Activated naive CD4-positive, alpha-beta T cell treated with anti-CD3 and anti-CD28 coated beads, Interleukin-2, amount 50 U/mL, for 24 hours (primary cell): ENCODE data around the gene LNPEP.
A peak's percentile ranks its signal among the peaks of the same experiment; 100 is the strongest.

Experiments used
- H3K27ac Mint-ChIP-seq: one replicate; pipeline ENCODE4 v1.8.0; 2021; ENCODE audit warnings: mild to moderate bottlenecking, mixed read lengths
- H3K27me3 Mint-ChIP-seq: one replicate; pipeline ENCODE4 v1.8.0; 2021; ENCODE audit warnings: mixed read lengths
- H3K36me3 Mint-ChIP-seq: one replicate; pipeline ENCODE4 v1.8.0; 2021; ENCODE audit warnings: mixed read lengths
- H3K4me1 Mint-ChIP-seq: one replicate; pipeline ENCODE4 v1.8.0; 2021; ENCODE audit warnings: mixed read lengths
- H3K4me3 Mint-ChIP-seq: one replicate; pipeline ENCODE4 v1.8.0; 2021; ENCODE audit warnings: mild to moderate bottlenecking, mixed read lengths
- H3K9me3 Mint-ChIP-seq: one replicate; pipeline ENCODE4 v1.8.0; 2021; ENCODE audit warnings: mixed read lengths

The LNPEP gene

DNA sequence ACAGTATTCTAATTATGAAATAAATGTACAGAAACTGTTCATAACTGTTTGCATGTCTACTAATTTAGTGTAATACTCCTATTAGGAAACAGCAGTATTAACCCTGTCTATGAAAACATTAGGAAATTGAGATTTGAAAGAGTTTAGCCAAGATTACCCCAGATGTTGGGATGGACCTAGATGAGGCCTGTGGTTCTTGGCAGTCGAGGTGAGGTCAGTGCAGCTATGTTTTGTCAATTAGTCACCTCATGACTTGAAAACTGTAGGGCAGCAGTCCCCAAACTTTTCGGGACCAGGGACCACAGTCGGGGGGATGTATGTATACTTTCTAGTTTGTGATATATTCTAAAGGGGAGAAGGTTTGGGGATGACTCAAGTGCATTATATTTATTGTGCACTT lies 4.7 kb downstream of the LNPEP start:
- no peaks in the 10 kb centered on the region for H3K27me3 Mint-ChIP-seq
- H3K4me1 Mint-ChIP-seq: peaks cover 80% of the 10 kb centered on the region
- H3K4me3 Mint-ChIP-seq: peak overlapping the region; percentile 47
- peaks cover 3% of the 10 kb centered on the region for H3K36me3 Mint-ChIP-seq
- H3K27ac Mint-ChIP-seq: peak overlapping the region; percentile 93
- no peaks in the 10 kb centered on the region for H3K9me3 Mint-ChIP-seq

DNA sequence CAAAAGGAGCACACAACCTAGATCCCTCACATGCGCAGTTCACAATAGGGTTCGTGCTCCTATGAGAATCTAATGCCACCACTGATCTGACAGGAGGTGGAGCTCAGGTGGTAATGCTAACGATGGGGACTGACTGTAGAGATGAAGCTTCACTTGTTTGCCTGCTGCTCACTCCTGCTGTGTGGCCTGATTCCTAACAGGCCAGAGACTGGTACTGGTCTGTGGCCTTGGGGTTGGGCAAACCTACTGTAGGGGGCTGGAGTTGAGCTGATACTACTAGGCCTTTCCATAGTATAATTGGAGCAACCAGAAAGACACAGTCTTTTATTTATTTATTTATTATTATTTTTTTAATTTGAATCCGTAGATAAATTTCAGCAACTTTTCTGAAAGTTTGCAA lies 5.3 kb downstream of the LNPEP start:
- Mint-ChIP-seq H3K9me3 (no peaks in the 10 kb centered on the region), H3K4me1 (peaks cover 85% of the 10 kb centered on the region), H3K36me3 (peaks cover 3% of the 10 kb centered on the region), H3K4me3 (no peak overlapping the region), H3K27me3 (no peaks in the 10 kb centered on the region), H3K27ac (peak overlapping the region; percentile 93)

DNA sequence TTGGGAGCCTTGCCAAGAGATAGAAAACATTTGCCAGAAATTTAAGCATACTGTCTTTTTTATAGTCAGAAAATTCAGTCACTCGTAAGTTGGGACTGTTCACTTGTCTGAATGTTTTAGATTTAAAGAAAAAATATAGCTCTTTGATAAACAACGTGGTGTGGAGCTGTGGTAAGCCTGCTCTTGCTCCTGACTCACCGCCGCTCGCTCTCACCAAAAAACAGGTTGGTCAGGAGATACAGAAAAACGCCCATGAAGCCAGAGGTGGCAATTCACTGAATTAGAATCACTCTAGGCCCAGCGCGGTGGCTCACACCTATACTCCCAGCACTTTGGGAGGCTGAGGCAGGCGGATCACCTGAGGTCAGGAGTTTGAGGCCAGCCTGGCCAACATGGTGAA lies 6.2 kb downstream of the LNPEP start:
- Mint-ChIP-seq H3K36me3 (peaks cover 3% of the 10 kb centered on the region), H3K4me1 (peaks cover 90% of the 10 kb centered on the region), H3K4me3 (no peak overlapping the region), H3K27me3 (no peaks in the 10 kb centered on the region), H3K27ac (peak overlapping the region; percentile 86), H3K9me3 (no peaks in the 10 kb centered on the region)

DNA sequence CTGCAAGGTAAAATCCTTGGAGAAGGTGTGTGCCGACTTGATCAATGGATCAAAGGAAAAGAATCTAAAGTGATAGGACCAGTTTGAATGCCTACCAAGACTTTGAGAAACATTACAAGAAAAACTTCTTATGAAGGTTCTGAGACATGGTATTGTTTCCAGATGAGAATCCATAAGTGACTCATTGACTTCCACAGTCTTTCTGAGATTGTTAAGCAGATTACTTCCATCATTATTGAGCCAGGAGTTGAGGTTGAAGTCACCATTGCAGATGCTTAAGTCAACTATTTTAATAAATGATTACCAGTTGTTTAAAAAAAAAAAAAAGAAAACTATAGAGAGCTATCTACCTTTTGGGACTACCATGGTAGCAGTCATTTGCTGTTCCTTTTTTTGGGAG lies 7.0 kb downstream of the LNPEP start:
- peak overlapping the region; percentile 30 for H3K27ac Mint-ChIP-seq
- H3K4me1 Mint-ChIP-seq: peaks cover 90% of the 10 kb centered on the region
- no peaks in the 10 kb centered on the region for H3K27me3 Mint-ChIP-seq
- H3K36me3 Mint-ChIP-seq: peaks cover 3% of the 10 kb centered on the region
- no peaks in the 10 kb centered on the region for H3K9me3 Mint-ChIP-seq
- H3K4me3 Mint-ChIP-seq: no peak overlapping the region

DNA sequence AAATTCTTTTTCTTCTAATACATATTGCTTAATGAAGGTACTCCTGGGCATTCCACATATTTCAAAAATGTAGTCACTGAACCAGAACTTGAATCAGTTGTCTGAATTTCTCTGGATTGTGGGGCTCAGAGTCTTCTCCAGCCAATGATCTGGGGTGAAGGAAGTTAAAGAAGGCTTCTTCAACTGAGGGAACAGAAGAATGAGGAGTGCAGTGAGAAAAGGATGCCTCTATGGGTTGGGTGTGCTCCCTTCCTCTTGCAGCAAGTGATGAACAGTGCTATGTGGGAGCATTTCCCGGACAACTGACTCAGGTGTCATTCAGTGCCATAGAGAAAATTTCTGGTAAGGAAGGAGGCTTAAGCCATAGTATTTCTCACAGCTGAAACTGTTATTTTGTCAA lies 7.9 kb downstream of the LNPEP start:
- Mint-ChIP-seq H3K9me3 (no peaks in the 10 kb centered on the region), H3K27me3 (no peaks in the 10 kb centered on the region), H3K36me3 (peaks cover 3% of the 10 kb centered on the region), H3K27ac (peak overlapping the region; percentile 42), H3K4me3 (no peak overlapping the region), H3K4me1 (peaks cover 90% of the 10 kb centered on the region)

DNA sequence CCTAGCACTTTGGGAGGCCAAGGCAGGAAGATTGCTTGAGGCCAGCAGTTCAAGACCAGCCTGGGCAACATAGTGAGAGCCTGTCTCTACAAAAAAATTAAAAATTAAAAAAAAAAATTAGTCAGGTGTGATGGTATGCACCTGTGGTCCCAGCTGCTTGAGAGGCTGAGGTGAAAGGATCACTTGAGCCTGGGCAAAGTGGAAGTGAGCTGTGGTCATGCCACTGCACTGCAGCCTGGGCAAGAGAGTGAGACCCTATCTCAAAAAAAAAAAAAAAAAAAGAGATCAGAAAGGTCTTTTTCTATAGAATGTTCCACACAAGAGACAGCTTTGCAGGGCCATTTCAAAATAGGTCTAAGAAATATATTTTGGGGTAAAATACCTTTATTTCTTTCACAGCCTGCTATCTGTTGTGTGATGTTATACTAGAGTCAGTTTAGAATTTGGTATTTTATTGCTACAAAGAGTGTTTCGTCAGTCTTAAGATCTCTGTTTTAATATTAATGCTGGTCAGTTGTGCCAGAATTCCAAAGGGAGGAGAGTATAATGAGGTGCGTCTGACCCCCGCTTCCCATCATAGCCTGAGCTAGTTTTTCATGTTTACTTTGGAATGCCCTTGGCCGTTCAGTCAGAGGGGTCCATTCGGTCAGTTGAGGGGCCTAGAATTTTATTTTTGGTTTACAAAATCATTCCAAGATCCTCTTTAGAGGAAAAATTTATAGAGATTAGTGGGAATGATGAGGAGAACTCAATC lies 9.4 kb downstream of the LNPEP start:
- Mint-ChIP-seq H3K4me3 (peak overlapping the region; percentile 39), H3K27me3 (no peaks in the 10 kb centered on the region), H3K36me3 (peaks cover 9% of the 10 kb centered on the region), H3K4me1 (peaks cover 91% of the 10 kb centered on the region), H3K9me3 (no peaks in the 10 kb centered on the region), H3K27ac (peak overlapping the region; percentile 46)

DNA sequence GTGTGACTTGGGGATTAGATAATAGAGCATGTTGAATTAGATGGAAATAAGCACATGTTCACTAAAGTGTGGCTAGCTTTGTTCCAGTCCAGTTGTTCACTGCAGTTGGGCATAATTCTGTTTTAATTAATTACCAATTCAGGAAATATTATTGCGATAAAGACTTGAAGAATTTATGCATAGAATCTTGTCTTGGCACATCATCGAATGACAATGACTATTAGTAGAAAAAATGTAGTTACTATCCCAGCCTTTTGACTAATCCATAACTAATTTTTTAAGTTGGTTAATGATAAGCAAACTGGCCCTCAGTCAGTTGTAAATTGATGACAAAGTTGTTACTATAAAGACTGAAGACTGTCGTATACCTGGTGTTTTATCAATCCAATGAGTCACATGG lies 10.5 kb downstream of the LNPEP start:
- no peaks in the 10 kb centered on the region for H3K9me3 Mint-ChIP-seq
- H3K4me1 Mint-ChIP-seq: peaks cover 88% of the 10 kb centered on the region

DNA sequence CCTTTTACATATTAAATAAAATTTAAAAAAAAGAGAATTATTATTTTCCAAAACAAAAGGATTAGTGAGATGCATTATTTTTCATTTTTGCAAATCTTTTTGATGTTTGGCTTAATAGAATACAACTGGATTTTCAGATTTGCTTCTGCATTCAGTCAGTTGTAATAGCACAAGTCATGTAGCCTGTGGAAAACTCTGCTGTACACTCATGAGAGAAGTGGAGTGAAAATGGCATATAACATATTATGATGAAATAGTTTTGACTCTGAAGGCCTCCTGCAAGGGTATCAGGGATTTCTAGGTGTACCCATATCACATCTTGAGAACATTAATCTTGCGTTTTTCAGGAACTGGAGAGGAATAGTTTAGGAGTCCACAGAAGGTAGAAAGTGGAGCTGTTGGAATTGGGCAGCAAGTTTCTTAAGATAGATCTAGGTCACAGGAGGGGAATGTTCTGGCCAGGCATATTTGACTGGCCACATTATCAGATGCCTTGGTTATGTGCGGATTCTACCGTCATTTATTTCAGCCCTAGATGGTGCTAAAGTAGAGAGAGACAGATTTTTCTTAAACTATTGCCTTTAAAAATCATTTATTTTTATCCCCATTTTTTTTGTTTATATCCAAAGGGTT lies 16.4 kb downstream of the LNPEP start:
- no peaks in the 10 kb centered on the region for H3K27me3 Mint-ChIP-seq
- no peak overlapping the region for H3K4me3 Mint-ChIP-seq
- no peaks in the 10 kb centered on the region for H3K9me3 Mint-ChIP-seq
- H3K27ac Mint-ChIP-seq: peak overlapping the region; percentile 76
- H3K36me3 Mint-ChIP-seq: peaks cover 9% of the 10 kb centered on the region
- H3K4me1 Mint-ChIP-seq: peaks cover 85% of the 10 kb centered on the region

More for the DNA sequence above, 10.5 kb downstream of the LNPEP start:
- Mint-ChIP-seq H3K27ac (peak overlapping the region; percentile 83), H3K36me3 (peaks cover 9% of the 10 kb centered on the region), H3K4me3 (no peak overlapping the region), H3K27me3 (no peaks in the 10 kb centered on the region)

DNA sequence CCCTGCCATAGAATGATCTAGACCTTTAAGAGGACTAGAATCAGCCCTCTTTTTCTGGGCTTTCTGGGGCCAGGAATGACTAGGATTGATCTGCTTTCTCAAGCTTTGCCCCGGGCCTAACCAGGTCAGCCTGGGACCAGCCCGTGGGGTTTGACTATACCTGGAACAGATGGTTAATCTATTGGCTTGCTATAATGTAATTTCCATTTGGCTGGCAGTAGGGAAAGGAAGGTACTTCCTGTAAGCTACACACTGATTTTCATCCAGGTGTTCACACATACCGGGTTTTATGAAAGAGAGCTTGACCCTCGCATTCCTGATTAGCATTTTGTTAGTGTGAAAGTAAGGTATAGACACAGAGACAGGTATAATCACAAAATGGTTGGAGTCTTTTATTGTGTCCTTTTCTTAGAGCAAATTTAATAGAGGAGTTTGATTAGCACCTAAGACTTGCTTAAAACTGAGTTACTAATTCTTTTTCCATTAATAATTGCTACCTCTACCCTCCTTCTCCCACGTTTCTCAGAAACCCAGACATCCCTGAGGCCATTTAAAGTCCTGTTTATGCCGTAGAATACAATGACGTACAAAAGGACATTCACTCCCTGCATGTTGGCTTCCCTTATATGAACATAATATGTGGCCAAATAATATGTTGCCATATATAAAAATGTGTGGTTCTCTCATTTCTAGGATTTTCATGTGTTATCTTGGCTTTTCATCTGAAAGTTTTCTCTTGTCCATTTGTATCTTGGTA lies 17.3 kb downstream of the LNPEP start:
- peak overlapping the region; percentile 3 for H3K4me3 Mint-ChIP-seq
- H3K4me1 Mint-ChIP-seq: peaks cover 85% of the 10 kb centered on the region
- no peaks in the 10 kb centered on the region for H3K27me3 Mint-ChIP-seq
- H3K9me3 Mint-ChIP-seq: no peaks in the 10 kb centered on the region
- H3K27ac Mint-ChIP-seq: peak overlapping the region; percentile 76
- peaks cover 9% of the 10 kb centered on the region for H3K36me3 Mint-ChIP-seq

DNA sequence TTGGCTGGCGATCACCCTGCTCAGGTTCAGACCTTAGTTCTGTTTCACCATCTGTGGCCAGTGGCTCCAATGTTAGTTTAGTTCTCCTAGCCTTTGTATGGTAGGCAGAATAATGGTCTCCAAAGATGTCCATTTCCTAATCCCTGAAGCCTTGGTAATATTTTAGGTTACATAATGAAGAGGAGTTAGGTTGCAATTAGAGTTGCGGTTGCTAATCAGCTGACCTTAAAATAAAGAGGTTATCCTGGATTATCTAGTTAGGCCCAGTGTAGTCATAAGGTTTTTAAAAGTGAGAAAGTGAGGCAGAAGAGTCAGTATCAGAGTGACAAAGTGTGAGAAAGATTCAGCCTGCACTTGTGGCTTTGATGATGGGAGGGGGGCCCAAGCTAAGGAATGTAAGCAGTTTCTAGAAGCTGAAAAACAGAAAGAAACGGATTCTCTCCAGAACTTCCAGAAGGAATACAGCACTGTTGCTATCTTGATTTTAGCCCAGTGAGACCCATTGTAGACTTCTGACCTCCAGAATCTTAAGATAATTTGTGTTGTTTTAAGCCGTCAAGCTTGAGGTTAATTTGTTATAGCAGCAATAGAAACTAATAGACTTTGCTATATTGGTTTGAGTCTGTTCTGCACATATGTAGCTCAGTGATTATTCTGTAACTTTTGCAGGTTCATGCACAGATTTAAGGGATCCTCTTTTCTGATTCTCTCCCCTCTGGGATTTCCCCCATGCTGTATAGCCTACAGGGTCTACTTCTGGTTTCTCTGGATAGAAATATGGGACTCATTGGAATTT lies 21.6 kb downstream of the LNPEP start:
- peak overlapping the region; percentile 70 for H3K4me3 Mint-ChIP-seq
- no peaks in the 10 kb centered on the region for H3K27me3 Mint-ChIP-seq
- H3K36me3 Mint-ChIP-seq: peaks cover 3% of the 10 kb centered on the region
- H3K4me1 Mint-ChIP-seq: peaks cover 81% of the 10 kb centered on the region
- no peaks in the 10 kb centered on the region for H3K9me3 Mint-ChIP-seq
- peak overlapping the region; percentile 96 for H3K27ac Mint-ChIP-seq

DNA sequence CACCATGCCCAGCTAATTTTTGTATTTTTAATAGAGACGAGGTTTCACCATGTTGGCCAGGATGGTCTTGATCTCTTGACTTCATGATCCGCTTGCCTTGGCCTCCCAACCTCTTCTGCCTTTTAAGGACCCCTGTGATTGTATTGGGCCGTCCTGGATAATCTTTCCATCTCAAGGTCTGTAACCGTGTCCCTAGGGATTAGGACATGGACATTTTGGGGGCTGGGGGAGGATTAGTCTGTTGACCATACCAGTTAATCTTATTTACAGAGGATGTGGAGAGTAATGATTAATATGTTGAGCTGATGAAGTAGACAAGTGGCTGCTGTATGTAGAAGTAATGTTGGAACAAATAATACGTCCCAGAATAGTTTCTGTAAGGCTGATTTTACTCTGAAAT lies 23.1 kb downstream of the LNPEP start:
- Mint-ChIP-seq H3K27me3 (no peaks in the 10 kb centered on the region), H3K36me3 (peaks cover 5% of the 10 kb centered on the region), H3K4me1 (peaks cover 81% of the 10 kb centered on the region), H3K27ac (peak overlapping the region; percentile 96), H3K4me3 (peak overlapping the region; percentile 70), H3K9me3 (no peaks in the 10 kb centered on the region)

DNA sequence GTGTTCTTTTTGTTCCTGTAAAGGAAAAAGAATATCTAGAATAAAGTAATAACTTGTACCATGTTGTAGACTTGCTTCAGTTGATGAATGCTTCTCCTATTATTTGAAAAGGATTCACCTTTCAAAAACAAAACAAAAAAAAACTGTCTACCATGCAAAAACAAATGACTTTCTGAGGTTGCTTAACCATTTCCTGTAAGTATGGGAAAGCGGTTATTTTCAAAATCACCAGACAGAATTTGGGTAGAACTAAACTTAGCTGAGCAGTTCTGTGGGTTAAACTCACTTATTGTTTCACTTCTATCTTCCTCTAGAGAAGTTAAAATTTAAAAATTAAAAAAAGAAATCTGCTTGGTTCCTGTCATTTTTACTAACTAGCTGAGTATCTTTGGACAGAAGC lies 25.2 kb downstream of the LNPEP start:
- peak overlapping the region; percentile 90 for H3K27ac Mint-ChIP-seq
- H3K4me3 Mint-ChIP-seq: peak overlapping the region; percentile 68
- no peaks in the 10 kb centered on the region for H3K27me3 Mint-ChIP-seq

DNA sequence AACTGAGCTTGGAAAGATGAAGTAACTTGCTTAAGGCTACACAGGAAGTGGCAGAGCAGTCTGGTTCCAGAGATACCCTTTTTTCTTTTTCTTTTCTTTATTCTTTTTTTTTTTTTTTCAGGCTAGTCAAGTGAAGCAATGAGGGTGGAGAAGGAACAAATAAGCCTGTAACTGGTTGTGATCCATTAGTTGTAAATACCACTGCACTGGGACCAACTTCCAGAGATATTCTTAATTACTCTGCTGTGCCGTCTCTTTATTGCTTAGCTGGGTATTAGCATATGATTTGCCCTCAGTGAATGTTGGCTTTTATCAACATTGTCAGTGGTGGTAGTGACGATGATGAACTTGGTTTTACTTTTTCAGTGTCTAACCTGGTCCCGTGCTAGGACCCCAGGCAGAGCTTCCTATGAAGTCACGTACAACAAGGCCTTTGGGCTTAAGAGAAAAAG lies 26.7 kb downstream of the LNPEP start:
- Mint-ChIP-seq H3K27me3 (no peaks in the 10 kb centered on the region), H3K27ac (peak overlapping the region; percentile 99), H3K4me3 (peak overlapping the region; percentile 83), H3K4me1 (peaks cover 90% of the 10 kb centered on the region), H3K36me3 (peaks cover 5% of the 10 kb centered on the region), H3K9me3 (no peaks in the 10 kb centered on the region)

More for the DNA sequence above, 25.2 kb downstream of the LNPEP start:
- Mint-ChIP-seq H3K4me1 (peaks cover 89% of the 10 kb centered on the region), H3K9me3 (no peaks in the 10 kb centered on the region), H3K36me3 (peaks cover 7% of the 10 kb centered on the region)

DNA sequence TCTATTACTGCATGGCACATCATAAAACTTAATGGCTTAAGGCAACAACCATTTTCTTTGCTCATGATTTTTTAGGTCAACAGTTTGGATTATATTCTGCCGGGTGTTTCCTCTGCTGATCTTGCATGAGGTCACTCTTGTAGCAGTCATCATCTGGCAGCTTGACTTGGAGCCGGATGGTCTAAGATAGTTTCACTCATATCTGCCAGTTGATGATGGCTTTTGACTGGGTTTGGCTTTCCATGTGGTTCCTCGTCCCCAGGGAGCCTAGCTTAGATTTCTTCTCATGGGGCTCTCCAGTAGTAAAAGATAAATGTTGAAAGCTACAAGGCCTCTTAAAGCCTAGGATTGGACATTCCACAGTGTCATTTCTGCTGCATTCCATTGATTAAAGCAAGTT lies 27.4 kb downstream of the LNPEP start:
- Mint-ChIP-seq H3K36me3 (peaks cover 5% of the 10 kb centered on the region), H3K9me3 (no peaks in the 10 kb centered on the region), H3K27ac (peak overlapping the region; percentile 99), H3K27me3 (no peaks in the 10 kb centered on the region), H3K4me1 (peaks cover 90% of the 10 kb centered on the region), H3K4me3 (peak overlapping the region; percentile 83)

DNA sequence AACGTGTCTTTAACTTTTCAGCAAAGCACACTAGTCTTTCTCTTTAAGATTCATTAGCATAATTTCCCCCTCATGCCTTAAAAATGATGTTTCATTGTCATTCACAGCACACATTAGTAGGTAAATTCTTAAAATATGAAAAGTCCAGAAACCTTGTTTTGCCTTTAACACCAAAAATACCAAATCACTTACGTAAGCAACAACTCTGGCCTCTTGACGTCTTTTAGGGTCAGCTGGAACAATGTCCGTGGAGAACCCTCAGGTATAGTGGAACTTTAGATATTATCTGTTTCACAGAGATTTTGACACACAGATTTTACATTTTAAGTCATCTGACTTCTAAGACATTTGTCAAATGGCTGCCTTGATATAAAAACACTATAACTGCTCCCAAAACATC lies 30.9 kb downstream of the LNPEP start:
- Mint-ChIP-seq H3K27ac (peak overlapping the region; percentile 72), H3K36me3 (peaks cover 5% of the 10 kb centered on the region), H3K9me3 (no peaks in the 10 kb centered on the region), H3K27me3 (no peaks in the 10 kb centered on the region), H3K4me3 (no peak overlapping the region), H3K4me1 (peaks cover 98% of the 10 kb centered on the region)
